ENCODE data around the gene EDRF1. TPM values are rescaled to one million over a fixed set of nuclear protein-coding genes. Genes with fewer than 3 reads are reported as not detected.

Gene EDRF1
- total and polyA plus RNA-seq, 2 of the 4 experiments (the other 2 are of a cell fraction), result 17.0 to 24.9 TPM

DNA sequence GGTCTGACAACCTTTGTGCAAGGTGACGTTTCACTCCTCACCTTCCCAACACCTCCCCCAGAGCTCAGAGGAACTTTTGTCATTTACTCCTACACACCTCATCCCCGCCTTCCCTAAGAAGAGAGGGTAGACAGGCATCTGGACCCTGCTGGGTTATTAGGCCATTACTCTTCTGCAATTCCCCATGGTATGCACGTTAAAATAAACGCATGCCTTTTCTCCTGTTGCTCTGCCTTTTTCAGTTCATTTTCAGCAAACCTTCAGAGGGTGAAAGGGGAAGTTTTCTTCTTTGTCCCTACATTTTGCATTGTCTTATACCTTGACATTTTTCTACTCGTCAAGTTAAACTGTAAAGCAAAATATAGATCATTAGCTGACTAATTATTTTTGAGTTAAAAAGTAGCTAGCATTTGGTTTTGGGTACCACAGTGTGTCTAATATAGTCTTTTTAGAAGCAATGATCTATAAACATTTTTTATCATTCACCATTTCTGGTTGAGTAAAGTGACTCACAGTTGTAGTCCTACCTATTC, 10.5 kb upstream of the EDRF1 start:
- no peak overlapping the region for H4K8ac ChIP-seq (ENCODE audit: low read depth in 2 of 2, low read length in 2 of 2)
- no peak overlapping the region for H2BK20ac ChIP-seq (ENCODE audit: low read depth, low read length)
- intact Hi-C loops (cut with micrococcal nuclease), result loop anchor here (10.0 kb wide), 1 partner anchor 184 kb away; no protein-coding TSS in a partner anchor
- no peak for DNase-seq
- no peak overlapping the region for H2AFZ ChIP-seq (replicated peaks; ENCODE audit: low read length, poor library complexity)
- H3K18ac ChIP-seq (ENCODE audit: low read depth, low read length), result no peak overlapping the region
- ATAC-seq (ENCODE audit: low read depth), result no peak
- no peak overlapping the region for H2BK5ac ChIP-seq (ENCODE audit: low read depth, low read length, poor library complexity, severe bottlenecking)
- H3K9me1 ChIP-seq (ENCODE audit: insufficient read depth, low read length), result no peaks in the 10 kb centered on the region; the same call in 1 of the 2 replicates
- H3K23ac ChIP-seq (ENCODE audit: low read depth, low read length), result no peak overlapping the region
- no peak overlapping the region for H3K4ac ChIP-seq (ENCODE audit: low read depth, low read length)
- H2BK120ac ChIP-seq (ENCODE audit: low read depth, low read length), result no peak overlapping the region
- no peaks in the 10 kb centered on the region for H4K20me1 ChIP-seq (ENCODE audit: insufficient read depth, low read length)
- dilution Hi-C loops (cut with HindIII; ENCODE audit: low sequenced_read_pairs, unreplicated experiment), result no loop called here
- no peak overlapping the region for H3K56ac ChIP-seq (ENCODE audit: extremely low read depth, insufficient read depth, low read length)
- H3K14ac ChIP-seq (replicated peaks; ENCODE audit: low read depth, low read length), result no peak overlapping the region
- in situ Hi-C loops (cut with MboI; ENCODE audit: low sequenced_read_pairs), result loop anchor here (10.0 kb wide), 1 partner anchor 544 kb away; the partner anchor contains the start of gene CTBP2
- TF ChIP-seq, protein P1, sequence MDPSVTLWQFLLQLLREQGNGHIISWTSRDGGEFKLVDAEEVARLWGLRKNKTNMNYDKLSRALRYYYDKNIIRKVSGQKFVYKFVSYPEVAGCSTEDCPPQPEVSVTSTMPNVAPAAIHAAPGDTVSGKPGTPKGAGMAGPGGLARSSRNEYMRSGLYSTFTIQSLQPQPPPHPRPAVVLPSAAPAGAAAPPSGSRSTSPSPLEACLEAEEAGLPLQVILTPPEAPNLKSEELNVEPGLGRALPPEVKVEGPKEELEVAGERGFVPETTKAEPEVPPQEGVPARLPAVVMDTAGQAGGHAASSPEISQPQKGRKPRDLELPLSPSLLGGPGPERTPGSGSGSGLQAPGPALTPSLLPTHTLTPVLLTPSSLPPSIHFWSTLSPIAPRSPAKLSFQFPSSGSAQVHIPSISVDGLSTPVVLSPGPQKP (IDR thresholded peaks at IDR 0.05; ENCODE audit: borderline replicate concordance, low read depth, low read length), result no peak
- no peak for TF ChIP-seq CEBPB (IDR thresholded peaks at IDR 0.05; ENCODE audit: low read depth, low read length)
- TF ChIP-seq MAZ (IDR thresholded peaks at IDR 0.05; ENCODE audit: borderline replicate concordance, low read depth, low read length), result no peak
- TF ChIP-seq, protein P2, sequence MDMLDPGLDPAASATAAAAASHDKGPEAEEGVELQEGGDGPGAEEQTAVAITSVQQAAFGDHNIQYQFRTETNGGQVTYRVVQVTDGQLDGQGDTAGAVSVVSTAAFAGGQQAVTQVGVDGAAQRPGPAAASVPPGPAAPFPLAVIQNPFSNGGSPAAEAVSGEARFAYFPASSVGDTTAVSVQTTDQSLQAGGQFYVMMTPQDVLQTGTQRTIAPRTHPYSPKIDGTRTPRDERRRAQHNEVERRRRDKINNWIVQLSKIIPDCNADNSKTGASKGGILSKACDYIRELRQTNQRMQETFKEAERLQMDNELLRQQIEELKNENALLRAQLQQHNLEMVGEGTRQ (IDR thresholded peaks at IDR 0.05; ENCODE audit: low read depth, low read length), result no peak
- TF ChIP-seq, protein P3, sequence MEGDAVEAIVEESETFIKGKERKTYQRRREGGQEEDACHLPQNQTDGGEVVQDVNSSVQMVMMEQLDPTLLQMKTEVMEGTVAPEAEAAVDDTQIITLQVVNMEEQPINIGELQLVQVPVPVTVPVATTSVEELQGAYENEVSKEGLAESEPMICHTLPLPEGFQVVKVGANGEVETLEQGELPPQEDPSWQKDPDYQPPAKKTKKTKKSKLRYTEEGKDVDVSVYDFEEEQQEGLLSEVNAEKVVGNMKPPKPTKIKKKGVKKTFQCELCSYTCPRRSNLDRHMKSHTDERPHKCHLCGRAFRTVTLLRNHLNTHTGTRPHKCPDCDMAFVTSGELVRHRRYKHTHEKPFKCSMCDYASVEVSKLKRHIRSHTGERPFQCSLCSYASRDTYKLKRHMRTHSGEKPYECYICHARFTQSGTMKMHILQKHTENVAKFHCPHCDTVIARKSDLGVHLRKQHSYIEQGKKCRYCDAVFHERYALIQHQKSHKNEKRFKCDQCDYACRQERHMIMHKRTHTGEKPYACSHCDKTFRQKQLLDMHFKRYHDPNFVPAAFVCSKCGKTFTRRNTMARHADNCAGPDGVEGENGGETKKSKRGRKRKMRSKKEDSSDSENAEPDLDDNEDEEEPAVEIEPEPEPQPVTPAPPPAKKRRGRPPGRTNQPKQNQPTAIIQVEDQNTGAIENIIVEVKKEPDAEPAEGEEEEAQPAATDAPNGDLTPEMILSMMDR (conservative IDR thresholded peaks at IDR 0.05; ENCODE audit: low read depth, low read length), result no peak
- no peak for TF ChIP-seq FOS (IDR thresholded peaks at IDR 0.05; ENCODE audit: low read depth, low read length)
- TF ChIP-seq MXI1 (IDR thresholded peaks at IDR 0.05; ENCODE audit: borderline replicate concordance, low read depth, low read length), result no peak
- no peak for TF ChIP-seq CHD1 (IDR thresholded peaks at IDR 0.05; ENCODE audit: low read depth, low read length)
- no peak for TF ChIP-seq SMC3 (IDR thresholded peaks at IDR 0.05; ENCODE audit: low read depth, low read length)
- TF ChIP-seq POLR2A (IDR thresholded peaks at IDR 0.05; ENCODE audit: low read depth, low read length), result no peak
- TF ChIP-seq BHLHE40 (IDR thresholded peaks at IDR 0.05; ENCODE audit: low read depth, low read length), result no peak
- H3K9ac ChIP-seq (ENCODE audit: low read depth, low read length), result no peak overlapping the region
- no peaks in the 10 kb centered on the region for H3K9me3 ChIP-seq (ENCODE audit: control insufficient read depth, insufficient read depth, low read length)
- no peak overlapping the region for H2AK9ac ChIP-seq (replicated peaks; ENCODE audit: low read depth, low read length, poor library complexity)
- H2AK5ac ChIP-seq (ENCODE audit: low read depth, low read length), result no peak overlapping the region
- H3K36me3 ChIP-seq (ENCODE audit: control insufficient read depth, insufficient read depth, low read length), result no peaks in the 10 kb centered on the region
- H3K4me2 ChIP-seq (ENCODE audit: low read depth, low read length), result peak overlapping the region; percentile 74; the same call in 1 of the 2 replicates
- no TSS peak for BruUV-seq (replicated peaks)
- ChIA-PET POLR2A (ENCODE audit: unreplicated experiment) (no interaction called here), CTCF (no interaction called here)
- H3K4me1 ChIP-seq (ENCODE audit: control insufficient read depth, insufficient read depth, low read length), result peaks cover 4% of the 10 kb centered on the region
- H4K91ac ChIP-seq (ENCODE audit: insufficient read depth, low read depth, low read length), result no peak overlapping the region
- H3K27me3 ChIP-seq (ENCODE audit: control insufficient read depth, insufficient read depth, low read length), result peaks cover 2% of the 10 kb centered on the region
- H3K79me1 ChIP-seq (ENCODE audit: low read depth in 1 of 2, low read length in 2 of 2), result no peaks in the 10 kb centered on the region
- H2BK15ac ChIP-seq (ENCODE audit: low read depth, low read length), result no peak overlapping the region
- no peak overlapping the region for H4K5ac ChIP-seq (ENCODE audit: low read depth, low read length)
- H3K4me3 ChIP-seq (ENCODE audit: insufficient read depth, low read depth, low read length), result no peak overlapping the region
- no CpG with 5 or more reads among the region's 5 CpGs for WGBS, 2 experiments (ENCODE audit: extremely low coverage in 2 of 2, insufficient read length in 1 of 2)
- no peak overlapping the region for H3K27ac ChIP-seq (ENCODE audit: insufficient read depth, low read length)

Data from IMR-90 (cell line).